HAP-1 (cell line): Measurements from ENCODE around the gene PTPRG.
"Not testable (repeated sequence)": the region's sequence is repeated elsewhere in the genome, so short reads cannot be mapped to it uniquely, and the experiment has no call there.

Experiments used
- DNase-seq, 2 experiments: peaks; one replicate each; pipeline ENCODE4 v3.0.0-alpha.2; 2016 to 2020; ENCODE audit warnings: low spot score in 2 of 2
- H3K27me3 ChIP-seq: fragments of 250-450 bp; sonication (Bioruptor Pico); 2 replicates; pipeline ENCODE4 v1.5.1; 2020; ENCODE audit warnings: low read depth, mild to moderate bottlenecking, moderate library complexity
- H3K36me3 ChIP-seq: fragments of 250-450 bp; sonication (Bioruptor Pico); replicated peaks from 2 replicates; pipeline ENCODE4 v1.5.1; 2020; ENCODE audit warnings: mild to moderate bottlenecking
- H3K4me1 ChIP-seq: fragments of 250-450 bp; sonication (Bioruptor Pico); 2 replicates; pipeline ENCODE4 v1.5.1; 2020; ENCODE audit warnings: mild to moderate bottlenecking
- H3K4me3 ChIP-seq: fragments of 250-450 bp; sonication (Bioruptor Pico); 2 replicates; pipeline ENCODE4 v1.5.1; 2020; ENCODE audit warnings: mild to moderate bottlenecking, moderate library complexity
- H3K9me3 ChIP-seq: fragments of 250-450 bp; sonication (Bioruptor Pico); 2 replicates; pipeline ENCODE4 v1.5.1; 2020; ENCODE audit warnings: mild to moderate bottlenecking, moderate library complexity
- in situ Hi-C: fragments of 300-500 bp; cut with MboI; formaldehyde crosslinking; loops from 3 replicates; pipeline ENCODE4 v1.14.3; 2020; ENCODE audit warnings: low sequenced_read_pairs, inconsistent platforms, mixed read lengths

The PTPRG gene

GRCh38 chr3:61804782-61805181 is 243.4 kb downstream of the PTPRG start:
- Histone ChIP-seq H3K9me3 (no peaks in the 10 kb centered on the region), H3K4me3 (no peak overlapping the region), H3K36me3 (no peaks in the 10 kb centered on the region), H3K27me3 (no peaks in the 10 kb centered on the region), H3K4me1 (peaks cover 48% of the 10 kb centered on the region)
- in situ Hi-C loops, result no loop called here
- DNase-seq, result no peak

GRCh38 chr3:61805510-61806080 is 244.2 kb downstream of the PTPRG start:
- in situ Hi-C loops, result no loop called here
- Histone ChIP-seq H3K4me3 (no peak overlapping the region), H3K27me3 (no peaks in the 10 kb centered on the region), H3K9me3 (no peaks in the 10 kb centered on the region), H3K36me3 (no peaks in the 10 kb centered on the region), H3K4me1 (peaks cover 53% of the 10 kb centered on the region)
- DNase-seq, result no peak

GRCh38 chr3:61806810-61807209 is 245.4 kb downstream of the PTPRG start:
- Histone ChIP-seq H3K27me3 (no peaks in the 10 kb centered on the region), H3K4me1 (peaks cover 53% of the 10 kb centered on the region)

DNA sequence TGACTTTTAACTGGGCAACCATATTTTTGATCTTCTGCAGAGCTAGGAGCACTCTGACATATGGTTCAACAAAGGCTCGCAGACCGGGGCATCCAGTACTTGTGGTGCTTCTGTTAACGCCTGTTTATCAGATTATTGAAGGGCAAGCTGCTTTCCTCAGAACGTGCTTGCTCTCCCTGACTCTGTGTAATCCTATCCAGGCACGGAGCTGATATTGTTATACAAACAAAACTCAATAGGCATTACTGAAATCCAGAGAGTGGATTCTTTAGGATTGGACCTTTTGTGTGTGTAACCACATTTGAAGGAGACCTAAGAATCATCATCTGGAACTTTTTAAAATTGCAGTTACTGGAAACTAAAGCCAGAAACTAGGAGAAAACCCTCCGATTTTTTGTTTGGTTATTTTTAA is 246.5 kb downstream of the PTPRG start:
- H3K9me3 ChIP-seq, result no peaks in the 10 kb centered on the region
- in situ Hi-C loops, result no loop called here
- H3K36me3 ChIP-seq, result no peaks in the 10 kb centered on the region
- peaks cover 53% of the 10 kb centered on the region for H3K4me1 ChIP-seq
- peak; percentile 72 to 96 for DNase-seq
- no peak overlapping the region for H3K4me3 ChIP-seq
- H3K27me3 ChIP-seq, result no peaks in the 10 kb centered on the region

More at GRCh38 chr3:61806810-61807209, 245.4 kb downstream of the PTPRG start:
- no peak overlapping the region for H3K4me3 ChIP-seq
- DNase-seq, result no peak
- H3K9me3 ChIP-seq, result no peaks in the 10 kb centered on the region
- H3K36me3 ChIP-seq, result no peaks in the 10 kb centered on the region
- in situ Hi-C loops, result no loop called here

- H3K9me3 ChIP-seq, result no peaks in the 10 kb centered on the region
- H3K4me3 ChIP-seq, result no peak overlapping the region
- no peaks in the 10 kb centered on the region for H3K27me3 ChIP-seq
- peak; percentile 58 to 72 for DNase-seq
- H3K4me1 ChIP-seq, result peaks cover 48% of the 10 kb centered on the region
- in situ Hi-C loops, result no loop called here
- no peaks in the 10 kb centered on the region for H3K36me3 ChIP-seq
Measured at GRCh38 chr3:61808526-61808925, 247.2 kb downstream of the PTPRG start.

- no peaks in the 10 kb centered on the region for H3K36me3 ChIP-seq
- in situ Hi-C loops, result no loop called here
- DNase-seq, result peak in 1 of 2 experiments; percentile 65
- H3K4me3 ChIP-seq, result no peak overlapping the region
- peaks cover 45% of the 10 kb centered on the region for H3K4me1 ChIP-seq
- no peaks in the 10 kb centered on the region for H3K9me3 ChIP-seq
- H3K27me3 ChIP-seq, result no peaks in the 10 kb centered on the region
Measured at GRCh38 chr3:61808999-61809398, 247.6 kb downstream of the PTPRG start.

GRCh38 chr3:61809879-61810278 is 248.5 kb downstream of the PTPRG start:
- no peaks in the 10 kb centered on the region for H3K27me3 ChIP-seq
- H3K4me3 ChIP-seq, result no peak overlapping the region
- no peaks in the 10 kb centered on the region for H3K36me3 ChIP-seq
- H3K9me3 ChIP-seq, result no peaks in the 10 kb centered on the region
- in situ Hi-C loops, result no loop called here
- peak; percentile 30 to 39 for DNase-seq
- peaks cover 37% of the 10 kb centered on the region for H3K4me1 ChIP-seq

- H3K4me3 ChIP-seq, result no peak overlapping the region
- in situ Hi-C loops, result no loop called here
- no peak for DNase-seq
- H3K9me3 ChIP-seq, result no peaks in the 10 kb centered on the region
- H3K36me3 ChIP-seq, result no peaks in the 10 kb centered on the region
- peaks cover 35% of the 10 kb centered on the region for H3K4me1 ChIP-seq
- H3K27me3 ChIP-seq, result no peaks in the 10 kb centered on the region
Measured at GRCh38 chr3:61810953-61811497, 249.7 kb downstream of the PTPRG start.

DNA sequence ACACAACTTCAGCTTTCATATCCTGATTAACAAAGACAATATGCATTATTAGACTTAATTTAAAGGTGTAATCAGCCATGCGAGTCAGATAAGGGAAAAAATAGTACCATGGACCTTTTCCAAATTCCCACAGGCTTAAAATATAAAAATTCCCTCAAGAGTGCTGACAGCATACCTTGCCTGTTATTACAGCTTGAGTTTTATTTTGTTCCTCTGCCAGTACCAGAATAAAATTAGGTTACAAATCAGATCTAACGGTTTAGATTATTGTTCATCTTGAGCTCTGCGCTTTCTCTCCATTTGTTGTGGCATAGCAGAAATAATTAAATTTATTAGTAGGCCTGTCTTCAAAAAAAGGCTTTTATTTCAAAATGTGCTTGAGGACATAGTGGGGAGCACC is 250.3 kb downstream of the PTPRG start:
- H3K9me3 ChIP-seq, result no peaks in the 10 kb centered on the region
- in situ Hi-C loops, result no loop called here
- no peaks in the 10 kb centered on the region for H3K36me3 ChIP-seq
- no peak overlapping the region for H3K4me3 ChIP-seq
- peaks cover 34% of the 10 kb centered on the region for H3K4me1 ChIP-seq
- DNase-seq, result no peak
- H3K27me3 ChIP-seq, result no peaks in the 10 kb centered on the region

- H3K9me3 ChIP-seq, result no peaks in the 10 kb centered on the region
- peaks cover 30% of the 10 kb centered on the region for H3K4me1 ChIP-seq
- no peaks in the 10 kb centered on the region for H3K27me3 ChIP-seq
- no peaks in the 10 kb centered on the region for H3K36me3 ChIP-seq
- in situ Hi-C loops, result no loop called here
- no peak for DNase-seq
- no peak overlapping the region for H3K4me3 ChIP-seq
Measured at GRCh38 chr3:61812085-61812484, 250.7 kb downstream of the PTPRG start.

DNA sequence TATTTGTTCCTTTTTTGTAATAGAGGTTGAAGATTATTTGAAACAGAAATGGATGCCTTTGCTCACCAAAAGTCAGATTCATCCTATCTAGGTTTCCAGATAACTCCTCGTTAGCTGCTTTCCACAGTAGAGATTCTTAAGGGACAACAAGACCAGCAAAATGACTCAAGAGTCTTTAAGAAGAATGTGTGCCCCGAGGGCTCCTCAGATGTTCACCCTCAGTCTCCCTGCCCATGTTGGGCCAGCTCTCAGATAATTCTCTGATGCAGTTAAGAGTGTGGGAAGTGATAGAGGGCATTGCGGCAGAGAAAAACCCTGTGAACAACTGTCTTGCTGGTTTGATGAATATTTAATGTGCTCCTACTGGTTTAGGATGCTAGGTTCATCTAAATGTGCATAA is 251.1 kb downstream of the PTPRG start:
- DNase-seq, result no peak
- Histone ChIP-seq H3K36me3 (no peaks in the 10 kb centered on the region), H3K9me3 (no peaks in the 10 kb centered on the region), H3K4me3 (no peak overlapping the region), H3K27me3 (no peaks in the 10 kb centered on the region), H3K4me1 (peaks cover 25% of the 10 kb centered on the region)
- in situ Hi-C loops, result no loop called here

DNA sequence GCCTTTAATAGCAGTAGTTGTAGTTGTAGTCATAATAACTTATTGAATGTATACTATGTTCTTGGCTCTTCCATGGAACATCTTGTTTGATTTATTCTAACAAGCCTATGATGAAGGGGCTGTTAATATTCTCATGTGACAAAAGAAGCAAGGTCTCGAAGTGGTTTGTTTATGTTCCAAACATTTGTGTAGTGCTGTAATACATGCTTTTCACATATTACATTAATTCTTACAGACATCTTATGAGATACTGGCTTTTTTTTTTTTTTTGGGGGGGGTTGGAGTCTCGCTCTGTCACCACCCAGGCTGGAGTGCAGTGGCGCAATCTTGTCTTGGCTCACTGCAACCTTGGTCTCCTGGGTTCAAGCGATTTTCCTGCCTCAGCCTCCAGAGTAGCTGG is 252.3 kb downstream of the PTPRG start:
- H3K4me1 ChIP-seq, result peaks cover 16% of the 10 kb centered on the region
- H3K36me3 ChIP-seq, result no peaks in the 10 kb centered on the region
- H3K27me3 ChIP-seq, result no peaks in the 10 kb centered on the region
- in situ Hi-C loops, result no loop called here
- no peak for DNase-seq
- no peak overlapping the region for H3K4me3 ChIP-seq
- H3K9me3 ChIP-seq, result no peaks in the 10 kb centered on the region

DNA sequence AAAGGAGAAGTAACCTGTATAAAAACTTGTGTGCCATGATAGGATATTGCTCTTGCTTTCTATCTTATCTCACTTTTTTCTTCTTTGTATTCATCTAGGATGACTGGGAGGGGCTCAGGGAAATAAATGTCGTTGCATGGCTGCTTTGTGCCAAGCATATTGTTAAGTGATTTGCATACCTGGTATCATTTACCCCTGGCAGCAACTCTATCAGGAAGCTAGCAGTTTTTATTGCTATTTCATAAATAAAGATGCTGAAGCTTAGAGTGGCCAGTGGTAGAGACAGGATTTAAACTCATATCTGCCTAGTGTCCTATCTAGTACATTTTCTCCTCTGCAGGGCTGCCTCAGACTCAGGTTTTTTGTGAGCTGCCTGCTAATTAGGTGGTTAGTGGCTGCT is 253.3 kb downstream of the PTPRG start:
- no peaks in the 10 kb centered on the region for H3K9me3 ChIP-seq
- H3K36me3 ChIP-seq, result no peaks in the 10 kb centered on the region
- H3K27me3 ChIP-seq, result no peaks in the 10 kb centered on the region
- H3K4me1 ChIP-seq, result peaks cover 6% of the 10 kb centered on the region
- DNase-seq, result no peak
- in situ Hi-C loops, result no loop called here
- no peak overlapping the region for H3K4me3 ChIP-seq

- H3K27me3 ChIP-seq, in situ Hi-C loops, H3K36me3 ChIP-seq, H3K9me3 ChIP-seq, H3K4me3 ChIP-seq, DNase-seq, H3K4me1 ChIP-seq: not testable (repeated sequence)
Measured at GRCh38 chr3:61816304-61816703, 254.9 kb downstream of the PTPRG start.

DNA sequence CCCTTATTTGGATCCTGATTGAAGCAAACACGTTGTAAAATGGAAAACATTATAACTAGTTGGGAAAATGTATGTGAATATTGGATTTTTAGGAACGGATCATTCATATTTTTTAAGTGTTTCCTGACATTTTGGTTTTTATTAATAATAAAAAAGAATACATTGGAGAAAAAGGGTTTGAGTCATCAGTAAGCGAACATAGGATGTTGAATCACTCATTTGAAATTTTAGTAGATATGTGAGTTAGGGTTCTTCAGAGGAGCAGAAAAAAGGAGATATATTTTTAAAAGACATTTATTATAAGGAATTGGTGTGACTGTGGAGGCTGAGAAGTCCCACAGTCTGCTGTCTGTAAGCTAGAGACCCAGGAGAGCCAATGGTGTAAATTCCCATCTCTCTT is 258.5 kb downstream of the PTPRG start:
- no peaks in the 10 kb centered on the region for H3K9me3 ChIP-seq
- in situ Hi-C loops, result no loop called here
- H3K4me1 ChIP-seq, result no peaks in the 10 kb centered on the region
- H3K36me3 ChIP-seq, result no peaks in the 10 kb centered on the region
- no peak overlapping the region for H3K4me3 ChIP-seq
- no peaks in the 10 kb centered on the region for H3K27me3 ChIP-seq
- no peak for DNase-seq
